Osteoblast (primary cell): ENCODE data around the gene IQCN. TPM values are rescaled to one million over a fixed set of nuclear protein-coding genes. Genes with fewer than 3 reads are reported as not detected.
A peak's percentile ranks its signal among the peaks of the same experiment; 100 is the strongest.

Experiments
- DNase-seq: peaks from one replicate; pipeline ENCODE4 v3.0.0; 2011; ENCODE audit warnings: low spot score, mixed read lengths; ENCODE audit not compliant: insufficient read length; ENCODE audit errors: missing footprints
- H2AFZ ChIP-seq: 2 replicates; pipeline ENCODE4 v1.6.0; 2011; ENCODE audit warnings: mild to moderate bottlenecking, low read length
- H3K27ac ChIP-seq: 2 replicates; pipeline ENCODE4 v1.5.1; 2011; ENCODE audit warnings: mild to moderate bottlenecking, low read depth, low read length, moderate library complexity
- H3K27me3 ChIP-seq: 2 replicates; pipeline ENCODE4 v1.6.0; 2012; ENCODE audit warnings: mild to moderate bottlenecking, control low read depth, inconsistent platforms, low read length, moderate library complexity; ENCODE audit not compliant: insufficient read depth
- H3K36me3 ChIP-seq: 2 replicates; pipeline ENCODE4 v1.5.1; 2011; ENCODE audit warnings: mild to moderate bottlenecking, low read length, control low read depth, moderate library complexity; ENCODE audit not compliant: insufficient read depth
- H3K4me1 ChIP-seq: 2 replicates; pipeline ENCODE4 v1.5.1; 2011; ENCODE audit warnings: mild to moderate bottlenecking, low read length, control low read depth, moderate library complexity; ENCODE audit not compliant: insufficient read depth
- H3K4me2 ChIP-seq: 2 replicates; pipeline ENCODE4 v1.6.0; 2011; ENCODE audit warnings: mild to moderate bottlenecking, low read length; ENCODE audit not compliant: insufficient read depth
- H3K4me3 ChIP-seq: fragments of 200-600 bp; sonication (generic); 3 replicates; pipeline ENCODE4 v1.5.1; 2012; ENCODE audit warnings: mild to moderate bottlenecking, low read length, inconsistent platforms; ENCODE audit not compliant: insufficient read depth
- H3K79me2 ChIP-seq: 2 replicates; pipeline ENCODE4 v1.6.0; 2012; ENCODE audit warnings: mild to moderate bottlenecking, low read length, control low read depth, inconsistent platforms; ENCODE audit not compliant: insufficient read depth
- H3K9me3 ChIP-seq: 2 replicates; pipeline ENCODE4 v1.5.1; 2011; ENCODE audit warnings: low read depth, low read length, control low read depth
- H4K20me1 ChIP-seq: 2 replicates; pipeline ENCODE4 v1.6.0; 2012; ENCODE audit warnings: mild to moderate bottlenecking, low read length, control low read depth; ENCODE audit not compliant: insufficient read depth
- total RNA-seq: library from RNA; depleted of rRNA; stranded (reverse); fragments of >200 nt; gene quantifications from 2 replicates; pipeline ENCODE4 v1.2.3, GENCODE V29; 2012
- TF ChIP-seq, protein P1 (sequence below): IDR thresholded peaks from 2 replicates; pipeline ENCODE4 v1.5.1; 2011; ENCODE audit warnings: mild to moderate bottlenecking, low read depth, low read length, moderate library complexity; ENCODE audit errors: extremely low read depth

The IQCN gene
- total RNA-seq, 1 donor: 2.5 TPM

- Histone ChIP-seq H3K36me3 (no peaks in the 10 kb centered on the region), H4K20me1 (no peaks in the 10 kb centered on the region), H3K9me3 (no peaks in the 10 kb centered on the region), H3K27ac (no peak overlapping the region), H3K4me2 (no peak overlapping the region), H3K27me3 (no peaks in the 10 kb centered on the region), H2AFZ (no peak overlapping the region), H3K4me1 (peaks cover 26% of the 10 kb centered on the region), H3K79me2 (no peaks in the 10 kb centered on the region), H3K4me3 (no peak overlapping the region)
- peak; percentile 65 for DNase-seq
- TF ChIP-seq, protein P1, sequence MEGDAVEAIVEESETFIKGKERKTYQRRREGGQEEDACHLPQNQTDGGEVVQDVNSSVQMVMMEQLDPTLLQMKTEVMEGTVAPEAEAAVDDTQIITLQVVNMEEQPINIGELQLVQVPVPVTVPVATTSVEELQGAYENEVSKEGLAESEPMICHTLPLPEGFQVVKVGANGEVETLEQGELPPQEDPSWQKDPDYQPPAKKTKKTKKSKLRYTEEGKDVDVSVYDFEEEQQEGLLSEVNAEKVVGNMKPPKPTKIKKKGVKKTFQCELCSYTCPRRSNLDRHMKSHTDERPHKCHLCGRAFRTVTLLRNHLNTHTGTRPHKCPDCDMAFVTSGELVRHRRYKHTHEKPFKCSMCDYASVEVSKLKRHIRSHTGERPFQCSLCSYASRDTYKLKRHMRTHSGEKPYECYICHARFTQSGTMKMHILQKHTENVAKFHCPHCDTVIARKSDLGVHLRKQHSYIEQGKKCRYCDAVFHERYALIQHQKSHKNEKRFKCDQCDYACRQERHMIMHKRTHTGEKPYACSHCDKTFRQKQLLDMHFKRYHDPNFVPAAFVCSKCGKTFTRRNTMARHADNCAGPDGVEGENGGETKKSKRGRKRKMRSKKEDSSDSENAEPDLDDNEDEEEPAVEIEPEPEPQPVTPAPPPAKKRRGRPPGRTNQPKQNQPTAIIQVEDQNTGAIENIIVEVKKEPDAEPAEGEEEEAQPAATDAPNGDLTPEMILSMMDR: no peak
Observed at GRCh38 chr19:18294467-18294864, 20.2 kb upstream of the IQCN start.

GRCh38 chr19:18293642-18294466 lies 19.6 kb upstream of the IQCN start:
- peak overlapping the region; percentile 98 for H3K4me2 ChIP-seq
- H3K79me2 ChIP-seq: no peaks in the 10 kb centered on the region
- no peaks in the 10 kb centered on the region for H3K36me3 ChIP-seq
- H3K27me3 ChIP-seq: no peaks in the 10 kb centered on the region
- peaks cover 26% of the 10 kb centered on the region for H3K4me1 ChIP-seq
- peak overlapping the region; percentile 71 for H3K27ac ChIP-seq
- no peaks in the 10 kb centered on the region for H4K20me1 ChIP-seq
- DNase-seq: peak; percentile 10
- H2AFZ ChIP-seq: peak overlapping the region; percentile 63
- no peaks in the 10 kb centered on the region for H3K9me3 ChIP-seq
- H3K4me3 ChIP-seq: peak overlapping the region; percentile 83
- TF ChIP-seq, protein P1: no peak

DNA sequence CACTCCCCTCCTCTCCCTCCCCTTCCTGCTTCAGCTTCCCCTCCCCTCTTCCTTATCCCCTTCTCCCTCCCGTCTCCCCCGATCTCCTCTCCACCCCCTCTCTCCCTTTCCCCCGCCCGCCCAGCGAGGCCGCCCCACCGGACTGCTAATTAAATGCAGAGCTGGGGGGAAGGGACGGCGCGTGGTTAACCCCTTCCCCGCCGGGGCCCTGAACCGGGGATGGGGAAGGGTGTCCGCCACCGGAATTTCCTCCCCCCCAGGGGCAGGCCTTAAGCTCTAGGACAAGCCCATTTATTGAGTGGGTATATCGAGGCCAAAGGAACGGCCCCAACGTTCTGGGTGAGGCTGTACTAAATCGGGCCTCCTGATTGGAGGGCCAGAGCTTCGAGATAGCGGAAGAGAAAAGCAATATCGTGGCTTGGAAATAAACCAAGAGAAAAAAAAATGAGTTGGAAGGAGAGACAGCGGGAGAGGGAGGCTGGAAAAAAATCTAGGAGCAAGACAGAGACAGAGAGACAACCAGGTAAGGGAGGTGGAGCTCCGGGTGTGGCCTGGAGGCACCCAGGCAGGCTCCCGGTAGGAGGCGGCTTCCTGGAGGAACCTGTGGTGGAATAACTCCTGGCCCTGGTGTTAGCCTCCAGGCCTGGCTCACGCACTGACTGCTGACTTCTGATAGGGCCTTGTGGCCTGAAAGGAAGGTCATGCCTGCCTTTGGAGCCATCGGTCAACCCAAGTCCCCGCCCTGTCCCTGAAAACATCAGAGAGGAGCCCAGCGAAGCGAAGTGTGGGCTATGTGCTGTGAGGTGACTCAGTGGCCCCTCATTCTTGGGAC lies 18.8 kb upstream of the IQCN start:
- Histone ChIP-seq H3K9me3 (no peaks in the 10 kb centered on the region), H3K36me3 (no peaks in the 10 kb centered on the region), H3K4me2 (peak overlapping the region; percentile 98), H3K27ac (peak overlapping the region; percentile 94), H3K27me3 (no peaks in the 10 kb centered on the region), H2AFZ (peak overlapping the region; percentile 63), H3K79me2 (no peaks in the 10 kb centered on the region), H3K4me1 (peaks cover 21% of the 10 kb centered on the region), H4K20me1 (no peaks in the 10 kb centered on the region), H3K4me3 (peak overlapping the region; percentile 83)
- peak; percentile 95 for DNase-seq
- TF ChIP-seq, protein P1: no peak

- TF ChIP-seq, protein P1: no peak
Observed at GRCh38 chr19:18292462-18292809, 18.2 kb upstream of the IQCN start.

More at GRCh38 chr19:18292462-18292809, 18.2 kb upstream of the IQCN start:
- no peaks in the 10 kb centered on the region for H3K79me2 ChIP-seq
- H3K36me3 ChIP-seq: no peaks in the 10 kb centered on the region
- H3K9me3 ChIP-seq: no peaks in the 10 kb centered on the region
- H3K4me2 ChIP-seq: peak overlapping the region; percentile 98
- H3K27me3 ChIP-seq: no peaks in the 10 kb centered on the region
- H3K4me1 ChIP-seq: peaks cover 21% of the 10 kb centered on the region
- peak overlapping the region; percentile 41 for H2AFZ ChIP-seq
- peak overlapping the region; percentile 94 for H3K27ac ChIP-seq
- H3K4me3 ChIP-seq: peak overlapping the region; percentile 83
- H4K20me1 ChIP-seq: no peaks in the 10 kb centered on the region
- DNase-seq: no peak
